BJ (cell line): Measurements from ENCODE around the gene WFDC10A. TPM values are rescaled to one million over a fixed set of nuclear protein-coding genes. Genes with fewer than 3 reads are reported as not detected.
A peak's percentile ranks its signal among the peaks of the same experiment; 100 is the strongest.

ENCODE experiments used
- CTCF ChIA-PET: fragments of 350-600 bp; formaldehyde crosslinking; extraction: SDS; loops from one replicate; lab custom pipeline; 2021; ENCODE audit warnings: antibody characterized with exemption, inconsistent platforms; lab: Yijun Ruan, JAX
- POLR2A ChIA-PET: fragments of 300-600 bp; sonication (Branson Sonifier 250); formaldehyde crosslinking; extraction: SDS; loops from one replicate; lab custom pipeline; 2021; ENCODE audit warnings: antibody characterized with exemption; lab: Charles Lee
- DNase-seq: peaks from one replicate; pipeline ENCODE4 v3.0.0-alpha.2; 2011; ENCODE audit warnings: low read depth
- H3K27me3 ChIP-seq: 2 replicates; pipeline ENCODE4 v1.6.0; 2011; ENCODE audit warnings: low read length; ENCODE audit not compliant: control insufficient read depth, insufficient read depth
- H3K36me3 ChIP-seq: 2 replicates; pipeline ENCODE4 v1.5.1; 2011; ENCODE audit warnings: low read length; ENCODE audit not compliant: control insufficient read depth, insufficient read depth
- H3K4me3 ChIP-seq: 2 replicates; pipeline ENCODE4 v1.5.1; 2011; ENCODE audit warnings: low read depth, mild to moderate bottlenecking, control low read depth, low read length
- polyA plus RNA-seq: library from polyadenylated mRNA; depleted of rRNA; stranded (reverse); fragments of >200 nt; gene quantifications from 2 replicates; pipeline ENCODE4 v1.2.3, GENCODE V29; 2011
- TF ChIP-seq, protein P1 (sequence below): IDR thresholded peaks from 2 replicates; pipeline ENCODE4 v1.5.1; 2011; ENCODE audit warnings: low read depth, mild to moderate bottlenecking, control low read depth, inconsistent platforms, low read length, moderate library complexity; ENCODE audit not compliant: insufficient read depth

Gene WFDC10A
- polyA plus RNA-seq, 1 experiment, result not detected

DNA sequence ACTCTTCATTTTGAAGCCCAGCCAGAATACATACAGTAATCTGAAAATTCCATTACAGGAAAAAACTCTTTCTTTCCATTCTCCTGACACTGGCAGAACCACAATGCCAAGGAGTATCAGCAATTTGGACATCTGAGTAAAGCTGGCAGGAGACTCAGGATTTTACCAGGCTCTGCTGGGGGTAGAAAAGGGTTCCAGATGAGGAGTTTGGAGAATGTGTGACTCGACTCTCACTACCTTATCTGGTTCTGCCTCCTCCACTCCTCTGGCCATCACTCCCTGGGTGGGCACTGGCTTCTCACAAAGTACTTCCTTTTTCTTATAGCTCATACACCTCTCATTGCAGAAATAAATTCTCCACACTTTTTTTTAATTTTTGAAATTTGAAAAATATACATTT is 39.8 kb upstream of the WFDC10A start:
- TF ChIP-seq, protein P1, sequence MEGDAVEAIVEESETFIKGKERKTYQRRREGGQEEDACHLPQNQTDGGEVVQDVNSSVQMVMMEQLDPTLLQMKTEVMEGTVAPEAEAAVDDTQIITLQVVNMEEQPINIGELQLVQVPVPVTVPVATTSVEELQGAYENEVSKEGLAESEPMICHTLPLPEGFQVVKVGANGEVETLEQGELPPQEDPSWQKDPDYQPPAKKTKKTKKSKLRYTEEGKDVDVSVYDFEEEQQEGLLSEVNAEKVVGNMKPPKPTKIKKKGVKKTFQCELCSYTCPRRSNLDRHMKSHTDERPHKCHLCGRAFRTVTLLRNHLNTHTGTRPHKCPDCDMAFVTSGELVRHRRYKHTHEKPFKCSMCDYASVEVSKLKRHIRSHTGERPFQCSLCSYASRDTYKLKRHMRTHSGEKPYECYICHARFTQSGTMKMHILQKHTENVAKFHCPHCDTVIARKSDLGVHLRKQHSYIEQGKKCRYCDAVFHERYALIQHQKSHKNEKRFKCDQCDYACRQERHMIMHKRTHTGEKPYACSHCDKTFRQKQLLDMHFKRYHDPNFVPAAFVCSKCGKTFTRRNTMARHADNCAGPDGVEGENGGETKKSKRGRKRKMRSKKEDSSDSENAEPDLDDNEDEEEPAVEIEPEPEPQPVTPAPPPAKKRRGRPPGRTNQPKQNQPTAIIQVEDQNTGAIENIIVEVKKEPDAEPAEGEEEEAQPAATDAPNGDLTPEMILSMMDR, result no peak
- Histone ChIP-seq H3K27me3 (no peaks in the 10 kb centered on the region; the same call in 1 of the 2 replicates), H3K36me3 (no peaks in the 10 kb centered on the region), H3K4me3 (no peak overlapping the region)
- DNase-seq, result no peak
- ChIA-PET POLR2A (no interaction called here), CTCF (interaction anchor here (1.3 kb wide), 1 partner anchor 182 kb away, joined by 6 read pairs; no protein-coding TSS in a partner anchor)

DNA sequence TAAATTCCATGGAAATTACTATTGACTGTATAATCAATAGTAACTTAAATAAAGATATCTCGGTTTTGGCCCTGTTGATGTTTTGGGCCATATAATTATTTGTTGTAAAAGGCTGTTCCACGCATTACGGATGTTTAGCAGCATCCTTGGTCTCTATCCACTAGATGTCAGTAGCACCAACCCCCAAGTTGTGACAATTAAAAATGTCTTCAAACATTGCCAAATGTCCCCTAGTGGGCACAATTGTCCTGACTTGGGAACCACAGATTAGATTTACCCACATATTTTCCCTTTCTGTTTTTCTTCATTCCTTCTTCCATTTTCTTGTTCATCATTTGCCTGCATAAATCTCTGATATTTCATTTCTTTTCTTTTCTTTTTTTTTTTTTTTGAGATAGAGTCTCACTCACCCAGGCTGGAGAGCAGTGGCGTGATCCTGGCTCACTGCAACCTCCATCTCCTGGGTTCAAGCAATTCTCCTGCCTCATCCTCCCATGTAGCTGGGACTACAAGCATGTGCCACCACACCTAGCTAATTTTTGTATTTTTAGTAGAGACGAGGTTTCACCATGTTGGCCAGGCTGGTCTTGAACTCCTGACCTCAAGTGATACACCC is 36.9 kb upstream of the WFDC10A start:
- POLR2A ChIA-PET, result no interaction called here

DNA sequence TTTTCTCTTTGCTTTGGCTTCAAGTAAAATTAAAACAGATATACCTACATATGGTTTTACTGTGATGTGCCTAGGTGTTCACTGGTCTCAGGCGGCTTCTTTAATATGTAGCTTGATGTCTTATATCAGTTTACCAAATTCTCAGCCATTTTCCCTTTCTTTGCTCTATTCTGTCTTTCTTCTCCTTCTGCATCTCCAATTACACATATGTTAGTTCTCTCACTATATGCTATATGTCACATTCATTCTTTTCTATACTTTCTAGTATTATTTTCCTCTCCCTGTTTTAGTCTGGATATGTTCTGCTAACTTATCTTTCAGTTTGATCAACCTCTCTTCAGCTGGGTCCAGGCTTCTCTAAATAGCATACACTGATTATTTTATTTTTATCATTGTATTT is 36.0 kb upstream of the WFDC10A start:
- H3K4me3 ChIP-seq, result no peak overlapping the region
- DNase-seq, result no peak
- CTCF ChIA-PET, result interaction anchor here (0.6 to 3.8 kb wide), 6 partner anchors 18 to 177 kb away, joined by 3 to 38 read pairs (median 4); no protein-coding TSS in a partner anchor
- H3K27me3 ChIP-seq, result peaks cover 1% of the 10 kb centered on the region; the same call in 1 of the 2 replicates
- POLR2A ChIA-PET, result no interaction called here
- no peaks in the 10 kb centered on the region for H3K36me3 ChIP-seq
- TF ChIP-seq, protein P1, result no peak

More for the DNA sequence above, 36.9 kb upstream of the WFDC10A start:
- DNase-seq, result no peak
- Histone ChIP-seq H3K36me3 (no peaks in the 10 kb centered on the region), H3K27me3 (0 out of 2 replicates have a peak, but pooled peaks cover 1% of the 10 kb centered on the region), H3K4me3 (no peak overlapping the region)
- TF ChIP-seq, protein P1, result peak; percentile 60
- CTCF ChIA-PET, result interaction anchor here (0.6 to 3.8 kb wide), 7 partner anchors 15 to 178 kb away, joined by 3 to 38 read pairs (median 4); no protein-coding TSS in a partner anchor

DNA sequence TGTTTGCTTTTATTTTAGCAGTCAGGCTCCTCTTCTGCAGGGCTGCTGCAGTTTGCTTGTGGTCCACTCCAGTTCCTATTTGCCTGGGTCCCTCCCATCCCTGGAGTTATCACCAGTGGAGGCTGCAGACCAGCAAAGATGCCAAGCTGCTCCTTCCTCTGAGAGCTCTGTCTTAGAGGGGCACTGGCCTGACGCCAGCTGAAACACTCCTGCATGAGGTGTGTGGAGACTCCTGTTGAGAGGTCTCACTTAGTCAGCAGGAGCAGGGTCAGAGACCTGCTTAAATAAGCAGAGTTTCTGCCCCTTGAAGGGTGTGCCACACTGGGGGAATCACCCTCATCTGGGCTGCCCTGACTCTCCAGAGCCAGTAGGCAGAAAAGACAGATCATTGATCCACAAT is 34.3 kb upstream of the WFDC10A start:
- H3K4me3 ChIP-seq, result no peak overlapping the region
- POLR2A ChIA-PET, result no interaction called here
- peaks cover 1% of the 10 kb centered on the region; the same call in 1 of the 2 replicates for H3K27me3 ChIP-seq
- CTCF ChIA-PET, result interaction anchor here (3.8 kb wide), 1 partner anchor 176 kb away, joined by 38 read pairs; no protein-coding TSS in a partner anchor
- DNase-seq, result no peak
- no peaks in the 10 kb centered on the region for H3K36me3 ChIP-seq
- TF ChIP-seq, protein P1, result no peak

DNA sequence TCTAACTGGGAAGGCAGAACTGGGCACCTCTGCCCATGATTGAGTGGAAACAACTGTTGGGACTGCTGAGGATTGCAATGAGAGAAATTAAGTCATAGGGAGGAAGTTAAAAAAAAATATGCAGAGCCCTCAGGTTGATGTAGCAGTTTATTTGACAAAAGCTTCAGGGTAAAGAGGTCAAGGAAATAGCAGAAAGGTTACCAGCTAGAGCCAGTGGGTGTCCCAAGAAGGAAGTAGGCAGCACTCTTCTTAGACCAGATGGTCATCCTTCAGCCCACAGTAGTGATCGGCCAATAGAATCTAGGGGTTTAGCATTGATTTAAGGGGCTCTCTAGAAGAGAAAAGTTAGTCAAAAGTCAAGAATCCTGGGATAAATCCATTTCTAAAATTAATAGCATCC is 21.7 kb upstream of the WFDC10A start:
- Histone ChIP-seq H3K27me3 (no peaks in the 10 kb centered on the region), H3K36me3 (no peaks in the 10 kb centered on the region), H3K4me3 (no peak overlapping the region)
- TF ChIP-seq, protein P1, result no peak
- DNase-seq, result no peak
- ChIA-PET POLR2A (no interaction called here), CTCF (no interaction called here)
